Measurements from ENCODE around the gene ZNF281.

DNA sequence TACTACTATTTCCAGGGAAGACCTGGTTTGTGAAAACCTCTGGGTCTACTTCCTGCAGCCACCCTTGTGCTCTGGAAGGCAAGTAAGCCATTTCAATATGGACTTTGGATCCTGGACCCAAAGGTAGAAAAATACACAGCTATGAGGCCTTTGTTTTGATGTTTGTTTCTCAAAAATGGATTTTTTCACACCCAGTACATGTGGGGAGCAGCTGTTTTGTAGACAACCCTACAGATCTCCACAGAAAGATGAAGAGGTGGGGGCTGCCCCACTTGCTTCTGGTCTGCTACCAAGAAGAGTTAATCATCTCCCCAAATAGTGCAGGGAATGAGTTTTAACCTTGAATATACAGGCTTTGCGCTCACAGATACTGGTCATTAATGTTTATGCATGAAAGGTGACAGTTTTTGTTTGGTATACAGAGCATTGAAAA lies 29.2 kb downstream of the ZNF281 start:
- TF ChIP-seq POLR2A (IDR thresholded peaks at IDR 0.05), result no peak
- TF ChIP-seq, protein P1, sequence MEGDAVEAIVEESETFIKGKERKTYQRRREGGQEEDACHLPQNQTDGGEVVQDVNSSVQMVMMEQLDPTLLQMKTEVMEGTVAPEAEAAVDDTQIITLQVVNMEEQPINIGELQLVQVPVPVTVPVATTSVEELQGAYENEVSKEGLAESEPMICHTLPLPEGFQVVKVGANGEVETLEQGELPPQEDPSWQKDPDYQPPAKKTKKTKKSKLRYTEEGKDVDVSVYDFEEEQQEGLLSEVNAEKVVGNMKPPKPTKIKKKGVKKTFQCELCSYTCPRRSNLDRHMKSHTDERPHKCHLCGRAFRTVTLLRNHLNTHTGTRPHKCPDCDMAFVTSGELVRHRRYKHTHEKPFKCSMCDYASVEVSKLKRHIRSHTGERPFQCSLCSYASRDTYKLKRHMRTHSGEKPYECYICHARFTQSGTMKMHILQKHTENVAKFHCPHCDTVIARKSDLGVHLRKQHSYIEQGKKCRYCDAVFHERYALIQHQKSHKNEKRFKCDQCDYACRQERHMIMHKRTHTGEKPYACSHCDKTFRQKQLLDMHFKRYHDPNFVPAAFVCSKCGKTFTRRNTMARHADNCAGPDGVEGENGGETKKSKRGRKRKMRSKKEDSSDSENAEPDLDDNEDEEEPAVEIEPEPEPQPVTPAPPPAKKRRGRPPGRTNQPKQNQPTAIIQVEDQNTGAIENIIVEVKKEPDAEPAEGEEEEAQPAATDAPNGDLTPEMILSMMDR (IDR thresholded peaks at IDR 0.05), result no peak

Measured in uterus (tissue), 2 donors.